Measurements from ENCODE around the gene RAB3GAP2. TPM values are rescaled to one million over a fixed set of nuclear protein-coding genes. Genes with fewer than 3 reads are reported as not detected.

Gene RAB3GAP2, protein sequence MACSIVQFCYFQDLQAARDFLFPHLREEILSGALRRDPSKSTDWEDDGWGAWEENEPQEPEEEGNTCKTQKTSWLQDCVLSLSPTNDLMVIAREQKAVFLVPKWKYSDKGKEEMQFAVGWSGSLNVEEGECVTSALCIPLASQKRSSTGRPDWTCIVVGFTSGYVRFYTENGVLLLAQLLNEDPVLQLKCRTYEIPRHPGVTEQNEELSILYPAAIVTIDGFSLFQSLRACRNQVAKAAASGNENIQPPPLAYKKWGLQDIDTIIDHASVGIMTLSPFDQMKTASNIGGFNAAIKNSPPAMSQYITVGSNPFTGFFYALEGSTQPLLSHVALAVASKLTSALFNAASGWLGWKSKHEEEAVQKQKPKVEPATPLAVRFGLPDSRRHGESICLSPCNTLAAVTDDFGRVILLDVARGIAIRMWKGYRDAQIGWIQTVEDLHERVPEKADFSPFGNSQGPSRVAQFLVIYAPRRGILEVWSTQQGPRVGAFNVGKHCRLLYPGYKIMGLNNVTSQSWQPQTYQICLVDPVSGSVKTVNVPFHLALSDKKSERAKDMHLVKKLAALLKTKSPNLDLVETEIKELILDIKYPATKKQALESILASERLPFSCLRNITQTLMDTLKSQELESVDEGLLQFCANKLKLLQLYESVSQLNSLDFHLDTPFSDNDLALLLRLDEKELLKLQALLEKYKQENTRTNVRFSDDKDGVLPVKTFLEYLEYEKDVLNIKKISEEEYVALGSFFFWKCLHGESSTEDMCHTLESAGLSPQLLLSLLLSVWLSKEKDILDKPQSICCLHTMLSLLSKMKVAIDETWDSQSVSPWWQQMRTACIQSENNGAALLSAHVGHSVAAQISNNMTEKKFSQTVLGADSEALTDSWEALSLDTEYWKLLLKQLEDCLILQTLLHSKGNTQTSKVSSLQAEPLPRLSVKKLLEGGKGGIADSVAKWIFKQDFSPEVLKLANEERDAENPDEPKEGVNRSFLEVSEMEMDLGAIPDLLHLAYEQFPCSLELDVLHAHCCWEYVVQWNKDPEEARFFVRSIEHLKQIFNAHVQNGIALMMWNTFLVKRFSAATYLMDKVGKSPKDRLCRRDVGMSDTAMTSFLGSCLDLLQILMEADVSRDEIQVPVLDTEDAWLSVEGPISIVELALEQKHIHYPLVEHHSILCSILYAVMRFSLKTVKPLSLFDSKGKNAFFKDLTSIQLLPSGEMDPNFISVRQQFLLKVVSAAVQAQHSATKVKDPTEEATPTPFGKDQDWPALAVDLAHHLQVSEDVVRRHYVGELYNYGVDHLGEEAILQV (N-terminal part only)
- 26.1 and 31.5 TPM in 2 replicates for total RNA-seq

DNA sequence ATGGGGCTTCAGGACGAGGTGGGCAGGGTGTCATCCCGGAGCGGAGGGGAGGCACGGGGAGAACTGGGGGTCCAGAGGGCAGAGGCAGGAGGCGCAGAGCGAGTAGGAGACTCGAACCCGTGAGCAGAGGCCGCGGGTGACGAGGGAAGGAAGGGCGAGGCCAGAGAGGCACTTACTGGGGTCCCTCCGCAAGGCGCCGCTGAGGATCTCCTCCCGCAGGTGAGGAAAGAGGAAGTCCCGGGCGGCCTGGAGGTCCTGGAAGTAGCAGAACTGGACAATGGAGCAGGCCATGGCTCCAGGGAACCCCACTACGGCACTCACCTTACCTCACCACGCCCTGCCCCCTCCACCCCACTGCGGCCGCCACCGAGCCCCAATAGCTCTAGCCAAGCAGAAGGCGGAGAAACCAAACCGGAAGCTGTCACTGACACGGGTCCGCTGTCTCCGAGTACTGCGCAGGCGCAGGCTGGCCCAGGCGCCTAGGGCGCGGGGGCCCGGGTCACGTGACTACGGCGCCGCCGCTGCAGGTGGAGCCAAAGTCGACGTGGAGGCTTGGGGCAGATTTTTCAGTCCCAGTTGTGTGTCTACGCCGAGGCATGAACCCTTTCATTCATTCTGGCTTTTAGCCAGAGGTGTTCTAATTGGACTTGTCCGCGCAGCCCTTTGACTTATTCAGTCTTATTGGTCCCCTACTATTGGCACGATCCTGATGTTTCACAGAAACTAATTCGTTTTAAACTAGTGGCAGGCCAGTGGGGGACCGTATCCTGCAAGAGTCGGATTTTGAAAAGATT is at the start of gene RAB3GAP2:
Gene RAB3GAP2 (minus strand): TSS at position 407 of the 794 bp plus-strand sequence. CDS start 116 bp downstream, at position 291.
- TF ChIP-seq, protein P1, sequence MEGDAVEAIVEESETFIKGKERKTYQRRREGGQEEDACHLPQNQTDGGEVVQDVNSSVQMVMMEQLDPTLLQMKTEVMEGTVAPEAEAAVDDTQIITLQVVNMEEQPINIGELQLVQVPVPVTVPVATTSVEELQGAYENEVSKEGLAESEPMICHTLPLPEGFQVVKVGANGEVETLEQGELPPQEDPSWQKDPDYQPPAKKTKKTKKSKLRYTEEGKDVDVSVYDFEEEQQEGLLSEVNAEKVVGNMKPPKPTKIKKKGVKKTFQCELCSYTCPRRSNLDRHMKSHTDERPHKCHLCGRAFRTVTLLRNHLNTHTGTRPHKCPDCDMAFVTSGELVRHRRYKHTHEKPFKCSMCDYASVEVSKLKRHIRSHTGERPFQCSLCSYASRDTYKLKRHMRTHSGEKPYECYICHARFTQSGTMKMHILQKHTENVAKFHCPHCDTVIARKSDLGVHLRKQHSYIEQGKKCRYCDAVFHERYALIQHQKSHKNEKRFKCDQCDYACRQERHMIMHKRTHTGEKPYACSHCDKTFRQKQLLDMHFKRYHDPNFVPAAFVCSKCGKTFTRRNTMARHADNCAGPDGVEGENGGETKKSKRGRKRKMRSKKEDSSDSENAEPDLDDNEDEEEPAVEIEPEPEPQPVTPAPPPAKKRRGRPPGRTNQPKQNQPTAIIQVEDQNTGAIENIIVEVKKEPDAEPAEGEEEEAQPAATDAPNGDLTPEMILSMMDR (IDR thresholded peaks at IDR 0.05; ENCODE audit: insufficient read depth, low read length, severe bottlenecking) = no peak
- DNase-seq (ENCODE audit: low read depth) (peak; percentile 91), FAIRE-seq (no peak)
- peak within 1 kb of the TSS; percentile 97 for H3K4me3 ChIP-seq (ENCODE audit: low read depth, low read length)
- peaks cover 4% of the 10 kb centered on the region for H3K36me3 ChIP-seq (ENCODE audit: control insufficient read depth, insufficient read depth, low read length)
- H3K27me3 ChIP-seq (ENCODE audit: control insufficient read depth, insufficient read depth, low read length) = no peaks in the 10 kb centered on the region

DNA sequence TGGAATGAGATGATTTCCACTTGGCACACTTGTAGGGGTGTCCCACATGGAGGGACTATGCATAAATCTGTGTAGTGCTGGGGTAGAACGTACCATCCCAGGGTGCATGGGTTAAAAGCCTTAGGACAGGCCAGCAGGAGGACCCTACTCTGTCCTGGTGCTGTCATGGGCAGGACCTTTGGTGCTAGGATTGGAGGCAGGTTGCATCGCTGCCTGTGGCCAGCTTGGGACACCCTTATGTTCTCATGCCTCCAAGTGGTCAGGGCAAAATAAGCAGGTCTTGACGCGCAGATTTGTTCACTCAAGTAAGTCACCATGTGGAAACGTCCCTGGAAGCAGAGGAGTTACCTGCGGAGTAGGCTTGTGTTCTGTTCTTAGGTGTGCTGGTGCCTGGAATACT is 49.5 kb upstream of the RAB3GAP2 start:
- Histone ChIP-seq H3K27me3 (ENCODE audit: control insufficient read depth, insufficient read depth, low read length) (no peaks in the 10 kb centered on the region), H3K4me3 (ENCODE audit: low read depth, low read length) (no peak overlapping the region), H3K36me3 (ENCODE audit: control insufficient read depth, insufficient read depth, low read length) (no peaks in the 10 kb centered on the region)
- no peak for FAIRE-seq
- TF ChIP-seq, protein P1 (IDR thresholded peaks at IDR 0.05; ENCODE audit: insufficient read depth, low read length, severe bottlenecking) = no peak
- no peak for DNase-seq (ENCODE audit: low read depth)

DNA sequence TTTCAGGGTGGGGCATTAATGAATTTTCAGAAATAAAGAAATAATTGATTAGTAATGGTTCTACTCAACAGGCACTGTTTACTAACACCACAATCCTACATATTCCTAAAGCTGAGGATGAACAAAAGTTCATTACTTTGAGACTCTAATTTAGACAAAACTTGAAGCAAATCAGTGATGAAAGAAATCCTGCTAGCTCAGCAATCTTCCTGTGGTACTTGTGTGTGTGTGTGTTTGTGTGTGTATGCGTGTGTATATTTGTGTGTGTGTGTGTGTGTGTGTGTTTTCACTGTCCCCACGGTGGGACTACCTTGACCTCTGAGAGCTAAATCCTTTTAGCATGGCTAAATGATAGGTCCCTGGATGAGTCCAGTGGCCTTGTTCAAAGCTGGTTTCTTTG is 48.5 kb upstream of the RAB3GAP2 start:
- TF ChIP-seq, protein P1 (IDR thresholded peaks at IDR 0.05; ENCODE audit: insufficient read depth, low read length, severe bottlenecking) = no peak
- no peaks in the 10 kb centered on the region for H3K27me3 ChIP-seq (ENCODE audit: control insufficient read depth, insufficient read depth, low read length)
- DNase-seq (ENCODE audit: low read depth) (no peak), FAIRE-seq (no peak)
- no peaks in the 10 kb centered on the region for H3K36me3 ChIP-seq (ENCODE audit: control insufficient read depth, insufficient read depth, low read length)
- no peak overlapping the region for H3K4me3 ChIP-seq (ENCODE audit: low read depth, low read length)

DNA sequence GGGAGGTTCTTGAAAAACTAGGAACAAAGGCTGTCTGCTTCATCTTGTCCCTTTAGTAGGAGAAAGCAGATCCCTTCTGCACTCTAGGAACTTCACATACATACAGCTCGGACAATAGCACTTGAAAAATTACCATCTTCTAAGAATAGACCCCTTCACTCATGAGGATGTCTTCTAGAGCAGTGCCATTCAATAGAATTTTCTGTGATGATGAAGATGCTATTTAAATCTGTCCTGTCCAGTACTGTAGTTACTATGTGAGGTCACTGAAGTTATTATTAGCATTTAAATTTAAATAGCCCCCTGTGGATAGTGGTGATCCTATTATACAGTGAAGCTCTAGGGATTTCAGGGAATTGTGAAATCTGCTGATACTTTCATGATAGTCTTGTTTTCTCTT is 46.4 kb upstream of the RAB3GAP2 start:
- TF ChIP-seq, protein P1 (IDR thresholded peaks at IDR 0.05; ENCODE audit: insufficient read depth, low read length, severe bottlenecking) = no peak
- no peak for FAIRE-seq

DNA sequence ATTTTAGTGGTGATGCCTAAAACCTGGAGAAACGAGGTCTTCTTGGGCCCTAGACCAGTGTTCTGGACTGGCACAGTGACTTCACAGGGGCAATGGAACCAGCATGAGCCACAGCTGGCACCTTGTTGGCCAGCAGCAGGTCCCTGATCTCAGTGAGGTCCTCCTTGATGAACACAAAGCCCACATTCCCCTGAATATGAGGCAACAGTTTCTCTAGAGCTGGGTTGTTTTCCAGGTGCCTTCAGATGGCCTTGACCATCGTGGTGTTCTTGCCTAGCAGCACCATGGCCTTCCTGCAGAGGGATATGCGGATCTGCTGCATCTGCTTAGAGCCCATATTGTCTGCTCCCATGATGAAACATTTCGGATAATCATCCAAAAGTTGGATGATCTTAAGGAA is 44.9 kb upstream of the RAB3GAP2 start:
- TF ChIP-seq, protein P1 (IDR thresholded peaks at IDR 0.05; ENCODE audit: insufficient read depth, low read length, severe bottlenecking) = no peak
- no peaks in the 10 kb centered on the region for H3K36me3 ChIP-seq (ENCODE audit: control insufficient read depth, insufficient read depth, low read length)
- H3K27me3 ChIP-seq (ENCODE audit: control insufficient read depth, insufficient read depth, low read length) = no peaks in the 10 kb centered on the region
- FAIRE-seq (no peak), DNase-seq (ENCODE audit: low read depth) (no peak)
- H3K4me3 ChIP-seq (ENCODE audit: low read depth, low read length) = no peak overlapping the region

More for the DNA sequence above, 46.4 kb upstream of the RAB3GAP2 start:
- no peaks in the 10 kb centered on the region for H3K36me3 ChIP-seq (ENCODE audit: control insufficient read depth, insufficient read depth, low read length)
- H3K27me3 ChIP-seq (ENCODE audit: control insufficient read depth, insufficient read depth, low read length) = no peaks in the 10 kb centered on the region
- no peak overlapping the region for H3K4me3 ChIP-seq (ENCODE audit: low read depth, low read length)
- DNase-seq (ENCODE audit: low read depth) = no peak
